ENCODE results near the gene HYCC1. TPM values are rescaled to one million over a fixed set of nuclear protein-coding genes. Genes with fewer than 3 reads are reported as not detected.

HYCC1 gene
- total RNA-seq, 1 experiment from 2014 or later, result 126 TPM

DNA sequence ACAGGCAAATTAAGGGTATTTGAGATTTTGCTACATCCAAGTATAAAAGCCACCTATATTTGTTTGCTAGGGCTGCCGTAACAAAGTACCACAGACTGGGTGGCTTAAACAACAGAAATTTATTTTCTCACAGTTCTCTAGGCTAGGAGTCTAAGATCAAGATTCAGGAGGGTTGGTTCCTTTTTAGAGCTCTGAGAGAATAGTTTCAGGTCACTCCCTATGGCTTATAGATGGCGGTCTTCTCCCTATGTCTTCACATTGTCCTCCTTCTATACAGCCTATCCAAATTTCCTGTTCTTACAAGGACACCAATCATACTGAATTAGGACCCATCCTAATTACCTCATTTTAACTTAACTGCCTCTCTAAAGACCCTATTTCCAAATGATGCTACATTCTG is 11.2 kb downstream of the HYCC1 start:
- no peak overlapping the region for H3K4me3 Mint-ChIP-seq
- H3T11ph ChIP-seq (ENCODE audit: low read length), result no peak overlapping the region

More for the DNA sequence above, 11.2 kb downstream of the HYCC1 start:
- H2BK15ac ChIP-seq (ENCODE audit: low read depth, low read length), result no peak overlapping the region
- no peaks in the 10 kb centered on the region for H3K23me2 ChIP-seq (ENCODE audit: insufficient read length, low read depth, low read length, poor library complexity, severe bottlenecking)
- H2AK5ac ChIP-seq (ENCODE audit: insufficient read length, low read length), result no peak overlapping the region
- Mint-ChIP-seq H3K9me3 (no peaks in the 10 kb centered on the region), H3K27ac (peak overlapping the region in 1 of 3 experiments; percentile 23; a peak in 1 of 7 replicates), H3K36me3 (ENCODE audit: insufficient read depth in 1 of 3, low read depth in 3 of 3) (0 out of 7 replicates have a peak, but pooled peaks cover 0 to 2% (median 0%) of the 10 kb centered on the region in 3 experiments), H3K4me1 (peaks cover 44 to 62% of the 10 kb centered on the region in 2 experiments), H3K27me3 (ENCODE audit: low read depth) (no peaks in the 10 kb centered on the region)
- H3K27ac ChIP-seq (ENCODE audit: insufficient read length, low read depth, low read length), result no peak overlapping the region
- no peaks in the 10 kb centered on the region for H4K20me1 ChIP-seq (ENCODE audit: control insufficient read depth, insufficient read depth, insufficient read length)
- TF ChIP-seq, protein P1, sequence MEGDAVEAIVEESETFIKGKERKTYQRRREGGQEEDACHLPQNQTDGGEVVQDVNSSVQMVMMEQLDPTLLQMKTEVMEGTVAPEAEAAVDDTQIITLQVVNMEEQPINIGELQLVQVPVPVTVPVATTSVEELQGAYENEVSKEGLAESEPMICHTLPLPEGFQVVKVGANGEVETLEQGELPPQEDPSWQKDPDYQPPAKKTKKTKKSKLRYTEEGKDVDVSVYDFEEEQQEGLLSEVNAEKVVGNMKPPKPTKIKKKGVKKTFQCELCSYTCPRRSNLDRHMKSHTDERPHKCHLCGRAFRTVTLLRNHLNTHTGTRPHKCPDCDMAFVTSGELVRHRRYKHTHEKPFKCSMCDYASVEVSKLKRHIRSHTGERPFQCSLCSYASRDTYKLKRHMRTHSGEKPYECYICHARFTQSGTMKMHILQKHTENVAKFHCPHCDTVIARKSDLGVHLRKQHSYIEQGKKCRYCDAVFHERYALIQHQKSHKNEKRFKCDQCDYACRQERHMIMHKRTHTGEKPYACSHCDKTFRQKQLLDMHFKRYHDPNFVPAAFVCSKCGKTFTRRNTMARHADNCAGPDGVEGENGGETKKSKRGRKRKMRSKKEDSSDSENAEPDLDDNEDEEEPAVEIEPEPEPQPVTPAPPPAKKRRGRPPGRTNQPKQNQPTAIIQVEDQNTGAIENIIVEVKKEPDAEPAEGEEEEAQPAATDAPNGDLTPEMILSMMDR (conservative IDR thresholded peaks at IDR 0.05), result no peak
- H3K27me3 ChIP-seq (ENCODE audit: insufficient read depth, low read length), result no peaks in the 10 kb centered on the region
- no peak overlapping the region for H2BK12ac ChIP-seq (ENCODE audit: insufficient read length, low read depth, low read length)
- peaks cover 9% of the 10 kb centered on the region; the same call in 1 of the 2 replicates for H3K4me1 ChIP-seq (ENCODE audit: insufficient read depth, low read length)
- H3K23ac ChIP-seq (ENCODE audit: insufficient read length, low read depth, low read length), result no peak overlapping the region
- H4K5ac ChIP-seq (ENCODE audit: insufficient read length, low read depth, low read length), result no peak overlapping the region
- no peak overlapping the region for H3K9ac ChIP-seq (ENCODE audit: extremely low read depth, insufficient read length, low read length)
- no peak overlapping the region for H3K56ac ChIP-seq (ENCODE audit: insufficient read length, low read depth, low read length)
- peaks cover 20% of the 10 kb centered on the region; the same call in 1 of the 2 replicates for H3K79me2 ChIP-seq (ENCODE audit: insufficient read depth, low read length)
- H3K9me3 ChIP-seq (ENCODE audit: control insufficient read depth, low read depth, low read length), result no peaks in the 10 kb centered on the region
- peaks cover 2% of the 10 kb centered on the region for H3K79me1 ChIP-seq (ENCODE audit: insufficient read depth, low read depth, low read length, poor library complexity, severe bottlenecking)
- DNase-seq, result no peak
- no peak overlapping the region for H2BK20ac ChIP-seq (ENCODE audit: low read depth, low read length, poor library complexity, severe bottlenecking)
- H2AFZ ChIP-seq (ENCODE audit: low read length), result no peak overlapping the region
- no peak overlapping the region for H3K4me2 ChIP-seq (ENCODE audit: insufficient read depth, insufficient read length, low read length)
- H2BK120ac ChIP-seq (ENCODE audit: low read depth, low read length, poor library complexity, severe bottlenecking), result no peak overlapping the region
- no peak overlapping the region for H4K91ac ChIP-seq (ENCODE audit: insufficient read length, low read depth, low read length)
- no peak overlapping the region for H4K8ac ChIP-seq (replicated peaks; ENCODE audit: insufficient read length, low read depth, low read length)
- H3K4ac ChIP-seq (ENCODE audit: low read depth, low read length), result no peak overlapping the region
- H2BK5ac ChIP-seq (ENCODE audit: insufficient read length, low read length), result no peak overlapping the region
- no peak overlapping the region for H3K18ac ChIP-seq (ENCODE audit: insufficient read length, low read depth, low read length)
- whole genome bisulfite sequencing (ENCODE audit: extremely low coverage, insufficient read length, low lambda C conversion rate), result no CpG with 5 or more reads among the region's 2 CpGs
- no peak overlapping the region for H3K14ac ChIP-seq (ENCODE audit: insufficient read depth, low read length)

Measured in H9 (cell line).